Measurements from ENCODE around the gene SNX20.

SNX20 gene, protein sequence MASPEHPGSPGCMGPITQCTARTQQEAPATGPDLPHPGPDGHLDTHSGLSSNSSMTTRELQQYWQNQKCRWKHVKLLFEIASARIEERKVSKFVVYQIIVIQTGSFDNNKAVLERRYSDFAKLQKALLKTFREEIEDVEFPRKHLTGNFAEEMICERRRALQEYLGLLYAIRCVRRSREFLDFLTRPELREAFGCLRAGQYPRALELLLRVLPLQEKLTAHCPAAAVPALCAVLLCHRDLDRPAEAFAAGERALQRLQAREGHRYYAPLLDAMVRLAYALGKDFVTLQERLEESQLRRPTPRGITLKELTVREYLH

DNA sequence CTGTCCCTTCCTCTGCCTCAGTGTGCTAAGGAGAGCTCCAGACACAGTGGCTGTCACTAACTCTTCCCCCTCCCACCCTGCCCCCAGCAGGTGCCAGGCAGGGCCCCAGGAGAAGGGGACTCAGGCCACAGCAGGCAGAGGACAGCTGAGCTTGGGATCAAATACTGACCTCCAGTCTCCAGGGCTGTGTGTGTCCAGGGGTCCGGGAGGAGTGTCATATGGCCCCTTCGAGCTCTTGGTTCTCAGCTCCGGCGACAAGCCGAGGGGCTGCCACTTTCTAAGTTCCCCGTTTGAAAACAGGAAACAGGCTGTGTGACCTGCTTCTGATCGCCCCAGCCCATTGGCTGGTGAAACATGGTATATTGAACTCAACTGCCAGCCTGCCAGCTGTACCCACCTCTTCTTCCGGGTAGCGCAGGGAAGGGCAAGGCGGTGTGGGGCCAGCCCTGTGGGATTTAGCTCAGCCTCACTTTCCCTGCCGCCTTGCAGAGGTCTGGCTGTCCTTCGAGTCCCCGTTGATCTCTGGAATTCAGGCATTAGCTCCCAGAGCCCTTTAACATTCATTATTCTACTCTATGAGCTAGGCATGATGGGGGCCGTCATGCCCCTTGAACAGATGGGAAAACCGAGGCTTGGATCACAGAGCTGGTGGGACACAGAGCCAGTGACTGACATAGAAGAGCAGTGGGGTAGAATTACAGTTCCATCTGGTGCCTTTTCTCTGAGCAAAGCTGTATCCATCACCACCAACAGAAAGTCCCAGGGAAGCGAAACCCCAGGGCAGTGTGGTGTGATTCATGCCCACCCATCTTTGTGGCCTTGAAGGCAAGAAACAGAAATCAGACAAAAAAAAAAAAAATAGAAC, at the start of gene SNX20:
Gene SNX20, minus strand, starts transcription at position 292 of the 865 bp plus-strand sequence. CDS start 3,786 bp downstream, outside the sequence.
- DNase-seq (ENCODE audit: extremely low read depth in 1 of 2, low read depth in 1 of 2), result no peak

DNA sequence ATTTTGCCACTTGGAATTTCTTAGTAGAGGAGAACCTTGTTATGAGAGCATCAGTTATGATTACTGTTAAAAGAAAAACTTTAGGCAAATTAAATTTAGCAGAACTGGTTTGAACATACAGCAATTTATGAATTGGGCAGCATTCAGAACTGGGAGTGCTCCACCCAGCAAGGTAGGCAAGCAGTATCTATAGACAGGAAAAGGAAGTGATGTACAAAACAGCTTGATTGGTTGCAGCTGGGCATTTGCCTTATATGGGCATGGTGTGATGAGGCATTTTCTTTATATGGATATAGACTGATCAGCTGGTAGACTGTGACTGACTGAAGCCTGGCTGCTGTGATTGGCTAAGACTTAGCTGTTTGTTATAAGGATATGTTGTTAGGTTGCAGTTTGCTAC, 43.2 kb upstream of the SNX20 start:
- no peak for DNase-seq (ENCODE audit: extremely low read depth in 1 of 2, low read depth in 1 of 2)

DNA sequence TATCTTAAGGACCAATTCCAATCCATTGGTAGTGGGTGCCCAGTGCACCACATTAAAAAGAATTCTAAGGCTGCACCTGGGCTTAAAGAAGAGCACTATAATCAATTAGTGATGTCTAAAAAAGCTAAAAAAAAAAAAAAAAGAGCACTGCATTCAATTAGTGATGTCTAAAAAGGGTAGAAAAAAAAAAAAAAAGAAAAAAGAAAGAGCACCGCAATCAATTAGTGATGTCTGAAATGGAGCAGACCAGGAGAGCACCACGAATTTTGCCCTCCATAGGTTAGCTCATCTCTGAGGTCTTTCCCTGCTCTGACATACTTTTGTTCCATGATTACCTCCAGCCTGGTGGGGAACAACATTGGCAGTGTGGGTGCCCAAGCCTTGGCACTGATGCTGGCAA, 41.8 kb upstream of the SNX20 start:
- no peak for DNase-seq (ENCODE audit: extremely low read depth in 1 of 2, low read depth in 1 of 2)

DNA sequence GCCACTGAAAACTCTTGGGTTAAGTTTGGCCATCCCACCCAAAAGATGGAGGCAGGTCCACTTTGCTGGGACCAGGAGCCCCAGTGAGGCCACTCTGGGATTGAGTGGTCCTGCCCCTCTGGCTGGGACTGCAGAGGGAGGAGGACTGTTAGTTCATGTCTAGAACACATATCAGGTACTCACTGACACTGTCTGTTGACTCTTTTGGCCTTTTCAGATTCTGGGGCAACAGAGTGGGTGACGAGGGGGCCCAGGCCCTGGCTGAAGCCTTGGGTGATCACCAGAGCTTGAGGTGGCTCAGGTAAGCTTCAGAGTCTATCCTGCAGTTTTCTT, 41.3 kb upstream of the SNX20 start:
- DNase-seq (ENCODE audit: extremely low read depth in 1 of 2, low read depth in 1 of 2), result no peak

DNA sequence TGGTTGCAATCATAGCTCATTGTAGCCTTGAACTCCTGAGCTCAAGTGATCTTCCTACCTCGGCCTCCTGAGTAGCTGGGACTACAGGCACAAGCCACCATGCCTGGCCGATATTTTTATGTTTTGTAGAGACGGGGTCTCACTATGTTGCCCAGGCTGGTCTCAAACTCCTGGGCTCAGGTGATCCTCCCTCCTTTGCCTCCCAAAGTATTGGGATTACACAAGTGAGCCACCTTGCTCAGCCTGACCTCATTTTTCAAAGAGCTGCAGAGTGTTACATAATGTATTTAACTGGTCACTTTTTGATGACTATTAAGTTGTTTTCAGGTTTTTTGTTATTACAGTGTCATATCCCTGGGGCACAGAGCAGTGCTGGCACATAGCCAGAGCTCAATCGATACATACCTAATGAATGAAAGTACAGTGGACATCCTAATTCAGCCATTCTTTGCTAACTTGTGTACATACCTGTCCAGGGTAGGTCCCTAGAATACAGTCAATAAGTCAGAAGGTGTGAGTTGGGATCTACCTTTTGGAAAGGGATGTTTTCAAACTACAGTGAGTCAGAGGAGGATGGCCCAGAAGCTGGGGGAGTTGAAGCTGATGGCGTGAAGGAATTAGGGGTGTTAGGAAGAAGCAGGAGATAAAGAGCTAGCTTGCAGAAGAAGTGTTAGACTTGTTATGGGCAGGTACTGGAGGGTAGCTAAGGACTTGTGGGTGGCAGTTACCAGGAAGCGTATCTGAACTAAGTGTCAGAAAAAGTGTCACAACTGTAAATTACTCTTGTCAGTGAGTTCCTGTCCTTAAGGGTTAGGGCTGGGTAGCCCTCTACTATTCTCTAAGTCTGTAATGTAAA, 40.7 kb upstream of the SNX20 start:
- no peak for DNase-seq (ENCODE audit: extremely low read depth in 1 of 2, low read depth in 1 of 2)

DNA sequence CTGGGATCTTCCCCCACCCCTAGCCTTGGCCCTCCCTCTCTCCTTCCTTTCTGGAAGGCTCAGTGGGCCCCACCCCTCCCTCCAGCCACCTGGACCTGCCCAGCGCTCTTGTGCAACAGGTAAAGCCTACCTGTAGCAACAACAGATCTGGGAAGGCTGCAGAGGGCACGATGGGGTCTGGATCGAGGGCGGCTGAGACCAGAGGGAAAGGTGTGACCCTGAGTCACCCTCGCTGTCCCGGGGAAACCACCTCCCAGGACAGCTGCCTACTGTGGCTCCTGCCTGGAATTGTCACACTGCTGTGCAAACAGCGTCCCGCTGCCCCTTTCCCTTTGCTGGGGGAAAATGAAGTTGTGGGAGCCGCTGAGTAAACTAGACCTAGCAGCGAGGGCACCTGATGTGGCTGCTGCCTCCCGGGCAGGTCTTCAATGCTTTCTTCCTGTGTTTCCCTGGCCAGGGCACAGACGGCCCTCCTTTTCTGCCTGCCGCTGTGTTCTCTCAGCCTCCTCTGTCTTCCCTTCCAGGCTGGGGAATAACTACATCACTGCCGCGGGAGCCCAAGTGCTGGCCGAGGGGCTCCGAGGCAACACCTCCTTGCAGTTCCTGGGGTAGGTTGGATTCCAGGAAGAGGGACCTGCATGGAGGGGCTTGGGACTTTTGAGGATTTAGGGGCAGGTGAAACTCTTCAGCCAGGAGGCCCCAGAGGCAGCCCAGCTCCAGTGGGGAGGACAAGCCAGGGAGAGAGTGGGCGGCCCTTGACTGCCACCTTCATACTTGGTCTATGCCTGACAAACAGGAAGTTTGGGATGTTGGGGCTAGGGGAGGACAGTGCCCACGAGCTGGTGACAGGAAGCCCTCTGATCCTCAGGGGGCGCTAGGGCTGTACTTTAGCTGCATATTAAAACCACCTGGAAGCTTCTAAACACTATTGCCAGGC, 38.6 kb upstream of the SNX20 start:
- DNase-seq (ENCODE audit: extremely low read depth in 1 of 2, low read depth in 1 of 2), result no peak

DNA sequence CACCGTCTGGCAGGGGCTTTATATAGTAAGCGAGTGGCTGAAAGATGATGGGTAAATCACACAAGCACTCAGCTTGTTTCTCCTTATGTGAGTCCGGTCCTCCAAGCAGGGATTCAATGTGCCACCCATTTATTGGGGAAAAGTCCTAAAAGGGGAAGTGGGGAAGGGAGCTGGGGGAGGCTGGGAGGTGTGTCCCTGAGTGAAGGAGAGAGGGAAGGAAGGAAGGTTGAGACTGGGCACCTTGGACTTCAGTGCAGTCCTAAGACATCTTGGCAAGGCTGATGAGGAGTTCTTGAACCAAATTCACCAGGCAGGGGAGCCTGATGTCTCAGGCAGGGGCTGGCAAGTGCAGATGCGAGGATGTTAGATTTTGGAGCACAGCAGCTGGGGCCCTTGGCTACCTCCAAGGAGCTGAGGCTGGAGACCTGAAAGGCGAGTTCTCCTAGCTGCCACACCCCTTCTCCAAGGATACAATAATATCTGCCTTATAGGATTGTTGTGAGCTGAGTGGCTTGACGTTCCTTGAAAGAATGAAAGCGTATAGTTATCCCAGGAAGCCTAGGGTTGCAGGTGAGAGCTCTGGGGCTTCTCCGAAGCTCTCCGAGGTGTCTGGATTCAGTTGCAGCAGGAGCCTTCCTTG, 37.8 kb upstream of the SNX20 start:
- no peak for DNase-seq (ENCODE audit: extremely low read depth in 1 of 2, low read depth in 1 of 2)

DNA sequence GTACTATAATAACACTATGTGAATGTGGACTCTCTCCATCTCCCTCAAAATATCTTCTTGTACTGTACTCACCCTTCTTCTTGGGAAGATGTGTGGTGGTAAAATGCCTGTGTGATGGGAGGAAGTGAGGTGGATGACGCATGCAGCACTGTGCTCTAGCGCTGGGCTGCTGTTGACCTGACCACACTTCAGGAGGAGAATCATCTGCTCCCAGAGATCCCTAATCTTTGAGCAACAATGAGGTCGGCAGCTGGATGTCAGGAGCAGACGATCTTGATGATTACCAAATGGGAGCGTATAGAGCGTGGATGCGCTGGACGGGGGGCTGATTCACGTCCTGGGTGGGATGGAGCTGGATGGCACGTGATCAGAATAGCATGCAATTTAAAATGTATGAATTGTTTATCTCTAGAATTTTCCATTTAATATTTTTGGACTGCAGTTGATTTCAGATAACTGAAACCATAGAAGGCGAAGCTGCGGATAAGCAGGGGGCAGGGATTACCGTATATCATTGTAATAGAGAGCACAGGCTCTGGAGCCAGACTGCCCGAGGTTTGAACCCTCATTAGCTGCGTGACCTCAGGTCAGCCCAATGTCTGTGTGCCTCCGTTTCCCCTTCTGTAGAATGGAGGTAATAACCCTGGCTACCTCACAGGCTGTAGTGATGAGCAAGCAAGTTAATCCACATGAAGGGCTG, 37.1 kb upstream of the SNX20 start:
- no peak for DNase-seq (ENCODE audit: extremely low read depth in 1 of 2, low read depth in 1 of 2)

DNA sequence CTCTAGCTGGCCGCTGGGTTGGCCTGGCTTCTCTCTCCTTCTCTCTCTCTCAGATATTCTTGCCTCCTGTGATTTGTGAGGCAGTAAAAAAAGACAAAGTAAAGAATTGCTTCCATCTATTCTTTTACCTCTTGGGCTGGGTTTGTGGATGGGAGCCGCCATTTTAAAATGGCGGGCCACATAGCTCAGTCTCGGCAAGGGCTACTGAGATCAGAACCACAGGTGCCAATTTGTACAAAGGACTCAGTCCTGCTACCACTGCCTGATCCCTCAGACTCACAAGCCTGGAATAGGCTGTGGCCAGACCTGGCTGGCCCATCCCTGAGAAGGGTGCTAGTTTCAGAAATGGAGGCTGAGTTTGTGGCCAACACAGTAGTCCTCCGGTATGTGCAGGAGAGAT, 36.4 kb upstream of the SNX20 start:
- no peak for DNase-seq (ENCODE audit: extremely low read depth in 1 of 2, low read depth in 1 of 2)

DNA sequence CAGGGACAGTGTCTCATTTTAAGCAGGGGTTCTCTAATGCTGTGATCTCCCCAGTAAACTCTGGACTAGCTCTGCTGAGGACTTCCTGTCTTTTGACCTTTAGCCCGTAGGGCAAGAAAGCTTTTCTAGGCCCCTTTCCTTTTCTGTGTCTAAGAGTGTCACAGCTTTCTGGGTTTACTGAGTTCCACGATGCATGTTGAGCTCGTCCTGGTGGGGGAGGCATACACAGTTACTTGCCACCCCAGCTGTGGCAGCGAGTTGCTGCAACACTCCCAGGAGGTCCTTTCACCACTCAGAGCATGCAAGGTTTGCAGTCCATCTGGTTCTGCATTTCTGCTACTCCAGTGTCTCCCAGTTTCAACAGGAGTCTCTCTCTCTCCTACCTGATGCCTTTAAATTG, 36.0 kb upstream of the SNX20 start:
- DNase-seq (ENCODE audit: extremely low read depth in 1 of 2, low read depth in 1 of 2), result no peak

DNA sequence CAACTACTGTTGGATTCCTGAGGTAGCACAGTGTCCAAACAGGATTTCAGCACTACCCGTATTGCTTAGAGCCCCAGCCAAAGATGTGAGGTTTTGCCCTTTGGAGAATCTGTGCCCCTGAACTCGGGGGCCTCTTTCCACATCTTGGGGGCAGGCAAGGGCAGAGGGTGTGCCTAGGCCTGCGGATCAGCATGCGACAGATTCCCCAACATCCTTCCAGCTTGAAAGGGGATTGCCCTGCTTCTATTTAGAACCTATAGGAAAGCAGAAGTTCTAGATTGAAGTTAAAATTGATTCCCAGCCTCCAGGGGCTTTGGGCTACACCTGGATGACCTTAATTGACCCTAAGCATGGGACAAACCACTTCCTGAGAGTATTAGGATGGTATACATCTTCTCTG, 31.8 kb upstream of the SNX20 start:
- no peak for DNase-seq (ENCODE audit: extremely low read depth in 1 of 2, low read depth in 1 of 2)

DNA sequence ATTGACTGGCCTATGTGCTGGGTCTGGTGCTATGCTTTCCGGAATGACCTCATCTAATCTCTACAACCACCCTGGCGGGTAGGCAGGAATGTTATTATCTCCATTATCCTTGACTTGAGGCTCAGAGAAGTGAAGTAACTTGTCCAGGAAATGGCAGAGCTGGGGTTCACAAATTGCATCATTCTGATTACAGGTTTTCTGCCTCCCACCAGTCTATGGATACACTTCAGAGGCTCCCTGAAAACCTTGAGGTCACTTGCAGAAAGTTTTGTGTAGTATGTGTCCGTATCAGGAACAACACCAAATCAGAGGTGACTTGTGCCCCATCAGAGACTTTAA, 31.4 kb upstream of the SNX20 start:
- no peak for DNase-seq (ENCODE audit: extremely low read depth in 1 of 2, low read depth in 1 of 2)

DNA sequence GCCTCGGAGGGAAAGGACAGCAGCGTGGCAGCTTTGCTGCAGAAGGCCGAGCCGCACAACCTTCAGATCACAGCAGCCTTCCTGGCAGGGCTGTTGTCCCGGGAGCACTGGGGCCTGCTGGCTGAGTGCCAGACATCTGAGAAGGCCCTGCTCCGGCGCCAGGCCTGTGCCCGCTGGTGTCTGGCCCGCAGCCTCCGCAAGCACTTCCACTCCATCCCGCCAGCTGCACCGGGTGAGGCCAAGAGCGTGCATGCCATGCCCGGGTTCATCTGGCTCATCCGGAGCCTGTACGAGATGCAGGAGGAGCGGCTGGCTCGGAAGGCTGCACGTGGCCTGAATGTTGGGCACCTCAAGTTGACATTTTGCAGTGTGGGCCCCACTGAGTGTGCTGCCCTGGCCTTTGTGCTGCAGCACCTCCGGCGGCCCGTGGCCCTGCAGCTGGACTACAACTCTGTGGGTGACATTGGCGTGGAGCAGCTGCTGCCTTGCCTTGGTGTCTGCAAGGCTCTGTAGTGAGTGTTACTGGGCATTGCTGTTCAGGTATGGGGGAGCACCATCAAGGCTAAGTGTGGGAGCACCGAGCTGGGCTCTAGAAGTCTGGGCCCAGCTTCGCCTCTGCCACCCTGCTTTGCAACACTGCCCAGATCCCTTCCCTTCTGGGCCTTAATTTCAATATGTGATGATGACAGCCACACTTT, 30.9 kb upstream of the SNX20 start:
- DNase-seq (ENCODE audit: extremely low read depth in 1 of 2, low read depth in 1 of 2), result no peak

DNA sequence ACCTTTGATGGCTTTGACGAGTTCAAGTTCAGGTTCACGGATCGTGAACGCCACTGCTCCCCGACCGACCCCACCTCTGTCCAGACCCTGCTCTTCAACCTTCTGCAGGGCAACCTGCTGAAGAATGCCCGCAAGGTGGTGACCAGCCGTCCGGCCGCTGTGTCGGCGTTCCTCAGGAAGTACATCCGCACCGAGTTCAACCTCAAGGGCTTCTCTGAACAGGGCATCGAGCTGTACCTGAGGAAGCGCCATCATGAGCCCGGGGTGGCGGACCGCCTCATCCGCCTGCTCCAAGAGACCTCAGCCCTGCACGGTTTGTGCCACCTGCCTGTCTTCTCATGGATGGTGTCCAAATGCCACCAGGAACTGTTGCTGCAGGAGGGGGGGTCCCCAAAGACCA, 29.9 kb upstream of the SNX20 start:
- DNase-seq (ENCODE audit: extremely low read depth in 1 of 2, low read depth in 1 of 2), result no peak

DNA sequence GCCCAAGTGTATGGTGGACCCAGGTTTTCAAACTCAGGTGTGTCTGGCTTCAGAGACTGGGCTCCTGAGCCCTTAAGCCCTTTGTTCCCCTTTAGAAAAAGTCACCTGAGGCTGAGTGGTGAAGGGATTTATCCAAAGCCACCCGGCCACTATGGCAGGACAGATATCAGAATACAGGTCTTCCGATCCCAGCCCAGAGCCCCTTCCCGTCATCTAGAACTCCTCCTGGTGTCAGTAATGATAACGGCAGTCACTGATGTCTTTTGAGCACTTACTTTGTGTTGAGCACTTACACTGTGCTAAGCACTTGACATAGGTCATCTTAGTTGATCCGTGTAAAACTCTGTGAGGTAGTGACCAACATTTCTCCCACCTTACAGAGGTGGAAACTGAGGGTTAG, 28.9 kb upstream of the SNX20 start:
- DNase-seq (ENCODE audit: extremely low read depth in 1 of 2, low read depth in 1 of 2), result no peak

DNA sequence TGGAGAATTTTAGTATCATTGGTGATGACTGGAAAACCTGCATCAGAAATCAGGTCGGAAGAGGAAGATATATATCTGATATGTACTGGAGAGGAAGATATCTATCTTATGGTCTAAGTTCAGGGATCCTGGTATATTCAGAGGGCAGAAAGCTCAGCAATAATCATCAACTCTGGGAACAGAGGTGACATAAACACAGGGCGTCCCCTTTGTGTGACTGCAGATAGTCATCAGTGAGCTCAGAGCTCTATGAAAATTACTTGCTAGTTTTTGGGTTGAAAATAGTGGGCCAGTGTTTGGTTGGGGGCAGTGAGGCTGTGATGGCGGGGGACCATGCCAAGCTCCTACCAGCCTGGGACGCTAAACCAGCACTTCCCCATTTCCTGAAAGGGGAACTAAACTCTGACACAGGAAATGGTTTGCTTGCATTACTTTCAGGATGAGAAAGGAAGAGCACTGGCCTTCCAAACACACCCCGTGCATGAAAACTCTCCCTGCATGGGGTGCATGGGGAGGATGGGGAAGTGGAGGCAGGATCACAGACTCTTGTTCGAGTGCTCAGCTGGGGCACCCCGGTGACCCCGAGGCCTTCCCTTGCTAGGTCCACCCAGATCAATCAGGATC, 28.1 kb upstream of the SNX20 start:
- no peak for DNase-seq (ENCODE audit: extremely low read depth in 1 of 2, low read depth in 1 of 2)

DNA sequence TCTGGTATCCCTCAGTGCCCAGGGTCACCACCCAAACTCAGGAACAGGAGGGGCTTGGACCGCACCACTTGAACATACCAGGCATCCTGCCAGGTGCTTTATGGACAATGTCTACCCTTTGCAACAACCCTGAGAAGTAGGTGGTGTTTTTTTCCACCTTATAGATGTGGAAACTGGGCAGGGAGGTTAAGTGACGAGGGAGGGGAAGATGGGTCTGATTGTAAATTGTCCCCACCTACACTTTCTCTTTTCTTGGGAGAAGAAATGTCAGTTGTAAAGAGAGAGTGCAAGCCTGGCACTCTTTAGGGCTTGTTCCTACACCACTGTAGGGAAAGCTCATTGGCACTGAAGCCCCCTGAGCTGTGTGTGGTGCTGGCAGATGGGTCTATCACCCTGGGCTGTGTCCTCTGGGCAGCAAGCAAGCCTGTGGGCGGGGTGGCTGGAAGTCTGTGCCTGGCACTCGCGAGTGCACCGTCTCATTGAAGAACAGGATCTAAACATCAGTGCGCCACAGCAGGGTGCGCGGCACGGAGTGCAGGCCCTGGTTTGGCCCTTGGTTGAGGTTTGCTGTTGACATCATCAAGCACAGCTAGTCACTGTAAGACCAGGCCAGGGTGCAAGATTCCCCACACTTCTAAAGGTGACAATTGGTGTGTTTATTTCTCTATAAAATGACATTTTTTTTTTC, 27.4 kb upstream of the SNX20 start:
- DNase-seq (ENCODE audit: extremely low read depth in 1 of 2, low read depth in 1 of 2), result no peak

DNA sequence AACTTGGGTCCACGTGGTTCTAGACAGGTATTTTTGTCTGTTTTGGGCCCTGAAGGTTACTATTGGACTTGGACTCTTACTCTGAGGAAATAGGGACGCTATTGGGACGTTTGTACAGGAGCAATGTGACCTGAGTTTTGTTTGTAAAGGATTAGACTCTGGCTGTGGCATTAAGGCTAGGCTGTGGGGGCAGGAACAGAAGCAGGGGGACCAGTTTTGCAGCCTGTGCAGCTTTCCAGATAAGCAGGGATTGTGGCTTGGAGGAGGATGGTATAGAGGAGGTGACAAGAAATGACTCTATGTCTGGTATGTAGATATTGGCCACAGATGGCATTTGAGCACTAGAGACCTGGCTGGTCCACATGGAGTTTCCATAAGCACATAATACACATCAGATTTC, 25.1 kb upstream of the SNX20 start:
- DNase-seq (ENCODE audit: extremely low read depth in 1 of 2, low read depth in 1 of 2), result no peak
